ENCODE data around the gene MPP1.

The MPP1 gene

DNA sequence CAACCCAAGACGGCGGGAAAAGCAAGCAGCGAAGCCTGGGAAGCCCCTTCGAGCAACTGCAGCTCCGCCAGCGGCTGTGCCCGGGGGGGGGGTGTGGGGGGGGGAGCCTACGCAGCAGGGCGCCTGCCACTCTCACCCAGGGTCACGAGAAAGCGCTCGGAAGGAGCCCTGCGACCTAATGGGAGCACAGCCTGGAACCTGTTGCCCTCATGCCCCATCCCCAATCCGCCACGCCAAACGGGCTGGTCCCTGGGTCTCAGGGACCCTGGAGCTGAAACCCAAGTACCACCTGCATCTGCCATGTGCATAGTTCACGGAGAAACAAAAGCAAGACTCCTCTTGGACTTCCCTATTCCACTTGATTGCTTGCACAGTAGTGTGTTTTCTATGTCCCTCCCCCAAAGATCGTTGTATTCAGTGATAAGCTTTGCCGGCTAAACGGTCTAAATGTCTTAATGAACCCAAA is 54.0 kb downstream of the MPP1 start:
- TF ChIP-seq, protein P1, sequence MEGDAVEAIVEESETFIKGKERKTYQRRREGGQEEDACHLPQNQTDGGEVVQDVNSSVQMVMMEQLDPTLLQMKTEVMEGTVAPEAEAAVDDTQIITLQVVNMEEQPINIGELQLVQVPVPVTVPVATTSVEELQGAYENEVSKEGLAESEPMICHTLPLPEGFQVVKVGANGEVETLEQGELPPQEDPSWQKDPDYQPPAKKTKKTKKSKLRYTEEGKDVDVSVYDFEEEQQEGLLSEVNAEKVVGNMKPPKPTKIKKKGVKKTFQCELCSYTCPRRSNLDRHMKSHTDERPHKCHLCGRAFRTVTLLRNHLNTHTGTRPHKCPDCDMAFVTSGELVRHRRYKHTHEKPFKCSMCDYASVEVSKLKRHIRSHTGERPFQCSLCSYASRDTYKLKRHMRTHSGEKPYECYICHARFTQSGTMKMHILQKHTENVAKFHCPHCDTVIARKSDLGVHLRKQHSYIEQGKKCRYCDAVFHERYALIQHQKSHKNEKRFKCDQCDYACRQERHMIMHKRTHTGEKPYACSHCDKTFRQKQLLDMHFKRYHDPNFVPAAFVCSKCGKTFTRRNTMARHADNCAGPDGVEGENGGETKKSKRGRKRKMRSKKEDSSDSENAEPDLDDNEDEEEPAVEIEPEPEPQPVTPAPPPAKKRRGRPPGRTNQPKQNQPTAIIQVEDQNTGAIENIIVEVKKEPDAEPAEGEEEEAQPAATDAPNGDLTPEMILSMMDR (conservative IDR thresholded peaks at IDR 0.05; ENCODE audit: low read depth, low read length): no peak
- no peak for DNase-seq (ENCODE audit: low read depth)
- H3K4me3 ChIP-seq (ENCODE audit: low read depth, low read length): peak overlapping the region; percentile 64

DNA sequence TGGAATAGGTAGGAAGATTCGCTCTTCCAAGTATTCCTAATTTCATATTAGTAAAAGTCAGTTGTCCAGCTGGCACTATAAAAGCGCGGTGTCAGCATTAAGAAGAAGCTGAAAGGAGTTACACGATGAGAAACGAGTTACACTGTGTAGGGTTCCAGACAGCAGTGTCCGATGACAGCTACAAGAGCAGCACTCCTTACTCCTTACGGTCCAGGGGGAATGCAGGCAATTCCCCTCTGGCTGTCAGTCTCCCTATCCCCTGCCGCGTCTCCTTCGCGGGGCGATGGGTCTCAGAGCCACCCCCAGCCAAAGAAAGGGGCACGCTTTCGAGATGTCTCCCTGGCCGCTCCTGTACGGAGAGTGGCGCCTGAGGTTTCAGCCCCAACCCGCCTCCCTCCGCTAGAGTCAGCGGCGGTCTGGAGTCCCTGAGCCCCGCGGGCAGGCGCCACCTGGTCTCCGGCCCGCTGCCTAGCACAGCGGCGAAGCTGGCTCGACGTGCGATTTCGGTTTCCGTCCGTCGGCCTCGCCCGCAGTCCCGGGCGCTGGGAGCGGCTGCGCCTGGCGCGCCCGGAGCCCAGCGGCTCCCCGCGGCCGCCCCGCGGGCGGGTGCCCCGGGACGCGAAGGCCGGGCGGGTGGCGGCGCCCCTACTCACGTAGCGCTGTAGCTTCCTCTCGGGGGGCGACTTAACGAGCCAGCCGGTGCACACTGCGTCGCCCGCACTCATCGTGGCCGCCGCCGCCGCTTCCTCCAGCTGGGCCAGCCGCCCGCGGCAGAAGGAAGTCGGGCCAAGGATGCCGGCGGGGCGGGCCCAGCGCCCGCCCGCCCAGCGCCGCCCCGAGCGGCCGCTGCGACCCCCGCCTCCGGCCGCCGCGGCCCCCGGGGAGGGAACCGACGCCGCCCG is 54.7 kb downstream of the MPP1 start, which contains the start of gene GAB3:
Gene GAB3, minus strand, starts transcription at position 777 of the 902 bp plus-strand sequence. Its CDS starts 52 bp downstream, at position 725.
- TF ChIP-seq, protein P1 (conservative IDR thresholded peaks at IDR 0.05; ENCODE audit: low read depth, low read length): no peak
- peak within 1 kb of the TSS; percentile 64 for H3K4me3 ChIP-seq (ENCODE audit: low read depth, low read length)
- DNase-seq (ENCODE audit: low read depth): peak; percentile 40

DNA sequence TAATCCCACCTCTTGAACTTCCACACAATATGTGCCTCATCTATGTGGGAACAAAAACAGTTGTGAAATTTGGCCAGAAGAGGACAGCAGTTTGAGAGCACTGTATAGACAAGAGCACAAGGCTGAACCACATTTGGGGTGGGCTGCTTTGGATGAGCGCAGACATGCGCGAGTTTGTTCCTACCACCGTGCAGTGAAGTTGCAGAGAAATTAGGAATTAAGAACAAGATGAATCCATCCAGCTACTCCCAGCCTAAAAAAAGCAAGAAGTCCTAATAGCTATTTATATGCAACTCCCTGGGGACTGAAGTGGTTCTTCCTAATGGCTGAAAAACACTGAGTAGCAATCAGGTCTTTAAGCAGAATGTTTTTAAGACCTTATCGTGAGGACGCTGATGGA is 55.4 kb downstream of the MPP1 start:
- H3K4me3 ChIP-seq (ENCODE audit: low read depth, low read length): peak overlapping the region; percentile 64
- TF ChIP-seq, protein P1 (conservative IDR thresholded peaks at IDR 0.05; ENCODE audit: low read depth, low read length): peak; percentile 5
- peak; percentile 30 for DNase-seq (ENCODE audit: low read depth)

DNA sequence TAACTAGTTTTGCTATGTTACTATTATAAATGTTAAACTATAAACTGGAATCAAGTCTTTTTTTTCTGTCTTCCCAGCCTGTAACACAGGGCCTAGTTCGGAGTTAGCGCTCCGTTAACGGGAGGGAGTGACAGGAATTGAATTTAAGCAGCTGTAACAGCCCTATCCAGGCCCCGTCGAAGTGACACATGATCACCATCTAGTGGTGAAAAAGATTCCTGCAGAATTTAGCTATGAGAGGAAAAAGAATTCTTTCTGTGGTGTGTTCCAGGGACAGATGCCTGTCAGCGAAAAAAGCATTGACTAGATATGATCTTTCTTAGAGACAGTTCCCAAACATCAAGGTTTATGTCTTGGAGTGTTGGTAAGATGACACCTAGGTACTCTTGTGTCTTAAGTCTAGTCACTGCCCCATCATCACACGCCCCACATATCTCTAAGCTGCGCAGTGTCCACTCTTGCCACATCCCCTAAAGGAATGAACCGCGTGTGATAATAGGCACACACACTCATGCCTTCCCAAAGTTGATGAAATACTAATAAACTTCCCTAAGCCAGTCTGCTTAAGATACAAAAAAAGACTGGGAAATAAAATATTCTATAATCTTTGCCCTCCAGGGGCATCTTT is 56.5 kb downstream of the MPP1 start:
- peak overlapping the region; percentile 20 for H3K4me3 ChIP-seq (ENCODE audit: low read depth, low read length)
- DNase-seq (ENCODE audit: low read depth): peak; percentile 66
- TF ChIP-seq, protein P1 (conservative IDR thresholded peaks at IDR 0.05; ENCODE audit: low read depth, low read length): peak; percentile 70

DNA sequence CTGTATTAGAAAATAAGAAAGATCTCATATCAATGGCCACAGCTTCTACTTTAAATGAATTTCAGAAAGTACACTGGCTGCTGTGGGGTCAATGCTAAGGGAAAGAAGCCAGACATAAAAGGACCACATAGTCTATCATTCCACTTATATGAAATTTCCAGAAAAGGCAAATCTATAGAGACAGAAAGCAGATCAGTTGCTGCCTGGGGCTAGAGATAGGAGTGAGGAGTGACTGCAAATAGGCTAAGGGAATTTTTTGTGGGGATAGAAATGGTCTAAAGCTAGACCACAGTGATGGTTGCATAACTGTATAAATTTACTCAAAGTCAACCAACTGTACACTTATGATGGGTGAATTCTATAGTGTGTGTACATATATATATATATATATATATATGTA is 62.7 kb downstream of the MPP1 start:
- TF ChIP-seq, protein P1 (conservative IDR thresholded peaks at IDR 0.05; ENCODE audit: low read depth, low read length): no peak
- no peak for DNase-seq (ENCODE audit: low read depth)
- no peak overlapping the region for H3K4me3 ChIP-seq (ENCODE audit: low read depth, low read length)

DNA sequence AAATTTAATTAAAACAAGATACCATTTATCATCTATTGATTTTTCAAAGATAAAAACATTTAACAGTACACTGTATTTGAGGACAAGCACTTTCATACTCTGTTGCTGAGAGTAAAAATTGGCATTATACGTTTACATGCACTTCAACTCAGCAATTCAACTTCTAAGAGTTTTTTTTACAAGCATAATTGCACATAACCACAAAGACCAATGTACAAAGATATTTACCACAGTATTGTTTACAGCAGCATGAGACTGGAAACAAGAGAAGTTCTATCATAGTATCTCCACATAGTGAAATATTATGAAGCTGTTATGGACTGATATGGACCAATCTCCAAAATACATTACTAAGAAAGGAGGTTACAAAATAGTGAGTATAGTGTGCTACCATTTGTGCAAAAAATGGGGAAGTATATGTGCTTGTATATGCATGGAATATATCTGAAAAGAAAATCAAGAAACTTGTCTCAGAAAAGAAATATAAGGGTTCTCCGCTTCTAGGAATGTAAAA is 65.3 kb downstream of the MPP1 start:
- no peak overlapping the region for H3K4me3 ChIP-seq (ENCODE audit: low read depth, low read length)
- TF ChIP-seq, protein P1 (conservative IDR thresholded peaks at IDR 0.05; ENCODE audit: low read depth, low read length): no peak
- DNase-seq (ENCODE audit: low read depth): no peak
